K562 (cell line): Measurements from ENCODE around the gene NHLRC2. TPM values are rescaled to one million over a fixed set of nuclear protein-coding genes. Genes with fewer than 3 reads are reported as not detected.

Experiments used
- ATAC-seq: fragments of 200-7000 bp; cut with Tn5 transposase; 3 replicates; pipeline ENCODE4 v1.9.1; 2020; ENCODE audit warnings: moderate library complexity
- BruUV-seq: library from RNA; stranded (reverse); fragments of 400-500 nt; replicated peaks from 2 replicates; lab custom pipeline; 2021; lab: Mats Ljungman, UMichigan
- CTCF ChIA-PET: fragments of 300-600 bp; formaldehyde crosslinking; extraction: SDS; loops from one replicate; lab custom pipeline; 2021; ENCODE audit warnings: low intra/inter-chr PET ratio; lab: Yijun Ruan, JAX
- POLR2A ChIA-PET: fragments of 300-600, 350-650 bp; sonication (Branson Sonifier 250); formaldehyde crosslinking; extraction: SDS; loops from one replicate; lab custom pipeline; 2021; ENCODE audit warnings: antibody characterized with exemption, inconsistent platforms; lab: Yijun Ruan, JAX
- DNase-seq, 4 experiments: peaks; one replicate each; pipeline versions ENCODE4 v3.0.0 to v3.0.0-alpha.2; 2011 to 2018; ENCODE audit warnings: low spot score in 3 of 4, mixed read lengths in 3 of 4; ENCODE audit errors: extremely low read depth in 1 of 4
- FAIRE-seq: peaks from 2 replicates; lab custom pipeline; 2011; peaks lifted over from hg19 to GRCh38; lab: Jason Lieb, UNC
- H2AFZ ChIP-seq: 2 replicates; pipeline ENCODE4 v1.6.0; 2011; ENCODE audit warnings: low read depth, low read length, control low read depth, inconsistent platforms
- H3K27ac ChIP-seq: fragments of 200-600 bp; 3 replicates; pipeline ENCODE4 v1.8.0; 2011; ENCODE audit warnings: low read depth, mild to moderate bottlenecking, control low read depth, inconsistent platforms, low read length, moderate library complexity, mixed read lengths; ENCODE audit errors: extremely low read depth
- H3K27me3 ChIP-seq, 2 experiments: fragments of 300-600 bp in 1 of 2; 2 replicates in 1 of 2; 3 replicates in 1 of 2; pipeline versions ENCODE4 v1.6.0 to v1.8.0; 2011; ENCODE audit warnings: inconsistent platforms in 2 of 2, low read length in 2 of 2, mild to moderate bottlenecking in 1 of 2, mixed read lengths in 1 of 2, moderate library complexity in 1 of 2; ENCODE audit not compliant: control insufficient read depth in 2 of 2, insufficient read depth in 2 of 2
- H3K36me3 ChIP-seq: fragments of 300-600 bp; 3 replicates; pipeline ENCODE4 v1.8.0; 2011; ENCODE audit warnings: mild to moderate bottlenecking, low read length, inconsistent platforms; ENCODE audit not compliant: control insufficient read depth, insufficient read depth
- H3K4me1 ChIP-seq, 2 experiments: fragments of 200-600 bp in 1 of 2; replicated peaks in 1 of 2; 2 replicates in 1 of 2; 3 replicates in 1 of 2; pipeline versions ENCODE4 v1.5.1 to v1.8.0; 2011; ENCODE audit warnings: inconsistent platforms in 2 of 2, low read length in 2 of 2, mild to moderate bottlenecking in 1 of 2, mixed read lengths in 1 of 2, moderate library complexity in 1 of 2; ENCODE audit not compliant: control insufficient read depth in 2 of 2, insufficient read depth in 2 of 2
- H3K4me2 ChIP-seq: 2 replicates; pipeline ENCODE4 v1.6.1; 2011; ENCODE audit warnings: low read length, control low read depth, inconsistent platforms, mixed read lengths; ENCODE audit not compliant: insufficient read depth
- H3K4me3 ChIP-seq: fragments of 200-600 bp; sonication (generic), shearing (Covaris generic); 2 replicates; pipeline ENCODE4 v1.5.1; 2016; ENCODE audit warnings: control low read depth, inconsistent platforms
- H3K79me2 ChIP-seq: fragments of 200-600 bp; 3 replicates; pipeline ENCODE4 v1.8.0; 2011; ENCODE audit warnings: low read length, inconsistent platforms; ENCODE audit not compliant: control insufficient read depth, insufficient read depth
- H3K9ac ChIP-seq, 2 experiments: 2 replicates each; pipeline versions ENCODE4 v1.6.0 to v1.6.1; 2011; ENCODE audit warnings: low read depth in 2 of 2, low read length in 2 of 2, control low read depth in 1 of 2, inconsistent platforms in 1 of 2, mild to moderate bottlenecking in 1 of 2, mixed read lengths in 1 of 2; ENCODE audit not compliant: insufficient read depth in 1 of 2
- H3K9me1 ChIP-seq: one replicate; pipeline ENCODE4 v1.6.0; 2011; ENCODE audit warnings: inconsistent platforms, mild to moderate bottlenecking, low read length, moderate library complexity; ENCODE audit not compliant: control insufficient read depth, insufficient read depth
- H3K9me3 ChIP-seq: replicated peaks from 2 replicates; pipeline ENCODE4 v1.5.1; 2011; ENCODE audit warnings: low read depth, low read length, inconsistent platforms; ENCODE audit not compliant: control insufficient read depth, insufficient read depth
- H4K20me1 ChIP-seq: replicated peaks from 2 replicates; pipeline ENCODE4 v1.6.1; 2011; ENCODE audit warnings: low read length, inconsistent platforms, mixed read lengths; ENCODE audit not compliant: control insufficient read depth, insufficient read depth
- ARID1B ChIP-seq: fragments of 450-650 bp; IDR thresholded peaks from 2 replicates; pipeline ENCODE4 v1.6.1; 2016; ENCODE audit warnings: antibody characterized with exemption, mild to moderate bottlenecking, inconsistent platforms
- CREBBP ChIP-seq: IDR thresholded peaks from one replicate; pipeline ENCODE4 v1.6.1; 2012; ENCODE audit warnings: low read depth, mild to moderate bottlenecking, control low read depth, inconsistent platforms, low read length
- DACH1 ChIP-seq: fragments of 450-650 bp; IDR thresholded peaks from 2 replicates; pipeline ENCODE4 v1.6.1; 2018; ENCODE audit not compliant: partially characterized antibody
- DLX4 ChIP-seq: fragments of 250-450 bp; sonication (Bioruptor Pico); IDR thresholded peaks from 2 replicates; pipeline ENCODE4 v1.6.1; 2021; ENCODE audit warnings: mild to moderate bottlenecking
- HDAC1 ChIP-seq, 2 experiments: fragments of 450-650 bp; IDR thresholded peaks; 2 replicates each; pipeline ENCODE4 v1.6.1; 2016 to 2017; ENCODE audit warnings: inconsistent platforms in 1 of 2, mild to moderate bottlenecking in 1 of 2, moderate library complexity in 1 of 2
- MECOM ChIP-seq: fragments of 250-450 bp; sonication (Bioruptor Pico); IDR thresholded peaks from 2 replicates; pipeline ENCODE4 v1.8.0; 2022; ENCODE audit warnings: inconsistent platforms
- MTA1 ChIP-seq: fragments of 450-650 bp; IDR thresholded peaks from 2 replicates; pipeline ENCODE4 v1.6.1; 2017; ENCODE audit warnings: borderline replicate concordance
- USF2 ChIP-seq: sonication (generic); formaldehyde crosslinking; IDR thresholded peaks from 2 replicates; pipeline ENCODE4 v1.5.0; 2020; ENCODE audit warnings: missing genetic modification reagents
- ZEB2 ChIP-seq: fragments of 450-650 bp; IDR thresholded peaks from 2 replicates; pipeline ENCODE4 v1.6.1; 2016
- ZNF354B ChIP-seq: fragments of 250-450 bp; sonication (Bioruptor Pico); IDR thresholded peaks from 2 replicates; pipeline ENCODE4 v1.4.0; 2020
- ZNF75A ChIP-seq: fragments of 450-650 bp; formaldehyde crosslinking; IDR thresholded peaks from 2 replicates; pipeline ENCODE4 v1.4.0; 2020; ENCODE audit warnings: mild to moderate bottlenecking
- WGBS: fragments of 100-300 bp; shearing (Covaris generic); methylation state at CpG from one replicate; pipeline ENCODE4 v1.1.6; 2016; ENCODE audit warnings: low coverage, mixed read lengths; ENCODE audit not compliant: insufficient coverage; ENCODE audit errors: missing lambda C conversion rate; 5-methylcytosine and 5-hydroxymethylcytosine counted together
- in situ Hi-C: fragments of 300-500 bp; cut with MboI; formaldehyde crosslinking; loops from 4 replicates; pipeline ENCODE4 v1.15.0; 2018; ENCODE audit warnings: inconsistent platforms, mixed read lengths
- intact Hi-C: fragments of 100-400 bp; cut with micrococcal nuclease; formaldehyde crosslinking; loops from 2 replicates; pipeline ENCODE4 v1.14.2; 2022
- polyA plus RNA-seq, 8 experiments: library from polyadenylated mRNA; depleted of rRNA in 4 of 8; stranded (reverse) in 5 of 8; unstranded in 3 of 8; fragments of >200 nt; fragmentation: Nextera tagmentation in 2 of 8; fragmentation: Illumina TruSeq in 1 of 8; extraction: Ambion mirVana in 2 of 8; extraction: Trizol in 1 of 8; gene quantifications; 2 replicates each; pipeline versions ENCODE4 v1.2.1 to v1.2.3, GENCODE V29; 2011 to 2014; ENCODE audit warnings: inconsistent platforms in 1 of 8, missing spikeins in 1 of 8
- total RNA-seq, 7 experiments: library from RNA; depleted of rRNA in 6 of 7; stranded (reverse); fragments of >200 nt in 6 of 7; fragmentation: Illumina TruSeq in 2 of 7; extraction: Trizol in 2 of 7; gene quantifications; 2 replicates each; pipeline versions ENCODE4 v1.2.1 to v1.2.3, GENCODE V29; 2011 to 2021; ENCODE audit warnings: low replicate concordance in 1 of 7
- TF ChIP-seq, protein P1 (sequence below): fragments of 450-650 bp; IDR thresholded peaks from 2 replicates; pipeline ENCODE4 v1.6.1; 2016; ENCODE audit warnings: antibody characterized with exemption

Gene NHLRC2
- total and polyA plus RNA-seq, 9 of the 15 experiments (the other 6 are each of a cell fraction or from before 2014, with no cell fraction given), result 1.5 to 22.4 (median 10.3) TPM

- no TSS peak for BruUV-seq
- DNase-seq, result no peak
- Histone ChIP-seq H3K36me3 (no peaks in the 10 kb centered on the region), H3K27ac (no peak overlapping the region), H4K20me1 (no peaks in the 10 kb centered on the region), H3K9ac (no peak overlapping the region; a peak in 1 of 4 replicates), H3K27me3 (no peaks in the 10 kb centered on the region), H2AFZ (0 out of 2 replicates have a peak overlapping the region, but pooled peaks have one; percentile 19), H3K9me1 (no peaks in the 10 kb centered on the region), H3K4me1 (peaks cover 5 to 8% of the 10 kb centered on the region in 2 experiments; a peak in 3 of 5 replicates), H3K9me3 (no peaks in the 10 kb centered on the region), H3K4me3 (no peak overlapping the region), H3K79me2 (no peaks in the 10 kb centered on the region), H3K4me2 (peak overlapping the region; percentile 21; the same call in 1 of the 2 replicates)
- ChIA-PET CTCF (no interaction called here), POLR2A (no interaction called here)
- 26% methylated on average over 4 of the region's 4 CpGs for WGBS
- no peak for ATAC-seq
- no peak for TF ChIP-seq DLX4 (CRISPR knock-in tag)
- 0 out of 2 replicates have a peak, but pooled peaks have one; percentile 13 for TF ChIP-seq USF2 (CRISPR knock-in tag)
- no peak for FAIRE-seq
- in situ Hi-C loops (no loop called here), intact Hi-C loops (no loop called here)
These were observed 93.6 kb downstream of the NHLRC2 start for GRCh38 chr10:113948048-113948447.

DNA sequence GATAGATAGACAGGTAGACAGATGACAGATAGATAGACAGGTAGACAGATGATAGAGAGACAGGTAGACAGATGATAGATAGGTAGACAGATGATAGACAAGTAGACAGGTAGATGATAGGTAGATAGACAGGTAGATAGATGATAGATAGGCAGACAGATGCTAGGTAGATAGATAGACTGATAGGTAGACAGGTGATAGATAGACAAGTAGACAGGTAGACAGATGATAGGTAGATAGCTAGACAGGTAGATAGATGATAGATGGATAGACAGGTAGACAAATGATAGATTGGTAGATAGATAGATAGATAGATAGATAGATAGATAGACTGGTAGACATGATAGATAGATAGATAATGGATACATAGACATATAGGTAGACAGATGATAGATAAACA lies 95.8 kb downstream of the NHLRC2 start:
- H3K27me3 ChIP-seq, result no peaks in the 10 kb centered on the region
- FAIRE-seq (no peak), ATAC-seq (no peak), DNase-seq (no peak)
- intact Hi-C loops (no loop called here), in situ Hi-C loops (no loop called here)
- ChIA-PET POLR2A (interaction anchor here (0.6 kb wide), 1 partner anchor 114 kb away, joined by 3 read pairs; no protein-coding TSS in a partner anchor), CTCF (no interaction called here)
- H2AFZ ChIP-seq, result no peak overlapping the region
- no peaks in the 10 kb centered on the region for H3K36me3 ChIP-seq
- no peaks in the 10 kb centered on the region for H4K20me1 ChIP-seq
- no TSS peak for BruUV-seq
- peaks cover 5 to 8% of the 10 kb centered on the region in 2 experiments; a peak in 3 of 5 replicates for H3K4me1 ChIP-seq
- H3K79me2 ChIP-seq, result no peaks in the 10 kb centered on the region
- H3K9me1 ChIP-seq, result no peaks in the 10 kb centered on the region
- no peak overlapping the region for H3K4me2 ChIP-seq
- H3K9me3 ChIP-seq, result no peaks in the 10 kb centered on the region
- peak; percentile 90 for TF ChIP-seq ZEB2
- peak; percentile 71 for TF ChIP-seq DACH1
- TF ChIP-seq ZNF354B (CRISPR knock-in tag), result no peak
- TF ChIP-seq MTA1, result 0 out of 2 replicates have a peak, but pooled peaks have one; percentile 26
- TF ChIP-seq MECOM (CRISPR knock-in tag), result no peak
- TF ChIP-seq ZNF75A, result no peak
- TF ChIP-seq ARID1B, result no peak
- TF ChIP-seq, protein P1, sequence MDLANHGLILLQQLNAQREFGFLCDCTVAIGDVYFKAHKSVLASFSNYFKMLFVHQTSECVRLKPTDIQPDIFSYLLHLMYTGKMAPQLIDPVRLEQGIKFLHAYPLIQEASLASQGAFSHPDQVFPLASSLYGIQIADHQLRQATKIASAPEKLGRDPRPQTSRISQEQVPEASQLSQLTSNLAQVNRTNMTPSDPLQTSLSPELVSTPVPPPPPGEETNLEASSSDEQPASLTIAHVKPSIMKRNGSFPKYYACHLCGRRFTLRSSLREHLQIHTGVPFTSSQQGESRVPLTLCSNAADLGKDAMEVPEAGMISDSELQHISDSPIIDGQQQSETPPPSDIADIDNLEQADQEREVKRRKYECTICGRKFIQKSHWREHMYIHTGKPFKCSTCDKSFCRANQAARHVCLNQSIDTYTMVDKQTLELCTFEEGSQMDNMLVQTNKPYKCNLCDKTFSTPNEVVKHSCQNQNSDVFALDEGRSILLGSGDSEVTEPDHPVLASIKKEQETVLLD, result peak; percentile 62; the same call in 1 of the 2 replicates
- 0 out of 4 replicates have a peak, but pooled peaks of 1 of the 2 experiments have one; percentile 17 for TF ChIP-seq HDAC1 (IDR thresholded peaks at IDR 0.05)
- TF ChIP-seq CREBBP, result peak; percentile 34
- H3K9ac ChIP-seq, result no peak overlapping the region
- H3K4me3 ChIP-seq, result no peak overlapping the region
- H3K27ac ChIP-seq, result no peak overlapping the region
